Common myeloid progenitor, CD34-positive (primary cell): ENCODE data around the gene KLHL26.

ENCODE experiments used
- CTCF ChIA-PET: fragments of 350-600 bp; sonication (Branson Sonifier 250); formaldehyde crosslinking; loops from one replicate; lab custom pipeline; 2021; ENCODE audit warnings: antibody characterized with exemption; lab: Charles Lee
- POLR2A ChIA-PET: fragments of 350-600 bp; sonication (Branson Sonifier 250); formaldehyde crosslinking; loops from one replicate; lab custom pipeline; 2021; ENCODE audit warnings: antibody characterized with exemption; lab: Charles Lee
- DNase-seq, 3 donors: peaks; one replicate each; pipeline versions ENCODE4 v3.0.0 to v3.0.0-alpha.2; 2013
- H3K27ac ChIP-seq, 2 experiments: 1 replicate in 1 of 2; 2 replicates in 1 of 2; pipeline ENCODE4 v1.7.0; 2013; ENCODE audit warnings: inconsistent platforms in 2 of 2, low read length in 2 of 2, mild to moderate bottlenecking in 2 of 2, low read depth in 1 of 2, moderate library complexity in 1 of 2; ENCODE audit not compliant: severe bottlenecking in 2 of 2, insufficient read depth in 1 of 2, poor library complexity in 1 of 2
- H3K27me3 ChIP-seq, 5 experiments: replicated peaks in 2 of 5; 1 replicate in 3 of 5; 2 replicates in 2 of 5; pipeline versions ENCODE4 v1.6.1 to v1.7.0; 2013; ENCODE audit warnings: low read length in 4 of 5, mild to moderate bottlenecking in 2 of 5, moderate library complexity in 2 of 5, inconsistent platforms in 1 of 5; ENCODE audit not compliant: insufficient read depth in 5 of 5, control insufficient read depth in 4 of 5
- H3K36me3 ChIP-seq, 4 experiments: 1 replicate in 2 of 4; 2 replicates in 2 of 4; pipeline versions ENCODE4 v1.6.1 to v1.7.0; 2013; ENCODE audit warnings: low read length in 3 of 4, control low read depth in 1 of 4, mild to moderate bottlenecking in 1 of 4; ENCODE audit not compliant: control insufficient read depth in 4 of 4, insufficient read depth in 4 of 4
- H3K4me1 ChIP-seq, 4 experiments: 1 replicate in 3 of 4; 2 replicates in 1 of 4; pipeline versions ENCODE4 v1.6.1 to v1.7.1; 2013; ENCODE audit warnings: low read length in 3 of 4, mild to moderate bottlenecking in 3 of 4, control low read depth in 1 of 4, inconsistent platforms in 1 of 4, moderate library complexity in 1 of 4; ENCODE audit not compliant: control insufficient read depth in 4 of 4, insufficient read depth in 4 of 4; ENCODE audit errors: control extremely low read depth in 1 of 4
- H3K4me3 ChIP-seq, 7 experiments: 1 replicate in 4 of 7; 2 replicates in 3 of 7; pipeline versions ENCODE4 v1.5.1 to v1.7.0; 2013; ENCODE audit warnings: mild to moderate bottlenecking in 7 of 7, low read length in 6 of 7, moderate library complexity in 6 of 7, inconsistent platforms in 2 of 7, low read depth in 2 of 7, control low read depth in 1 of 7; ENCODE audit not compliant: insufficient read depth in 4 of 7, control insufficient read depth in 1 of 7; ENCODE audit errors: extremely low read depth in 1 of 7
- H3K9me3 ChIP-seq, 5 experiments: 1 replicate in 4 of 5; 2 replicates in 1 of 5; pipeline versions ENCODE4 v1.6.1 to v1.7.1; 2013; ENCODE audit warnings: low read length in 4 of 5, mild to moderate bottlenecking in 2 of 5, inconsistent platforms in 1 of 5, low read depth in 1 of 5, moderate library complexity in 1 of 5; ENCODE audit not compliant: control insufficient read depth in 4 of 5, insufficient read depth in 2 of 5; ENCODE audit errors: control extremely low read depth in 1 of 5
- WGBS: methylation state at CpG from one replicate; pipeline ENCODE4 v1.1.5; 2013; ENCODE audit not compliant: insufficient coverage; 5-methylcytosine and 5-hydroxymethylcytosine counted together

Gene KLHL26

DNA sequence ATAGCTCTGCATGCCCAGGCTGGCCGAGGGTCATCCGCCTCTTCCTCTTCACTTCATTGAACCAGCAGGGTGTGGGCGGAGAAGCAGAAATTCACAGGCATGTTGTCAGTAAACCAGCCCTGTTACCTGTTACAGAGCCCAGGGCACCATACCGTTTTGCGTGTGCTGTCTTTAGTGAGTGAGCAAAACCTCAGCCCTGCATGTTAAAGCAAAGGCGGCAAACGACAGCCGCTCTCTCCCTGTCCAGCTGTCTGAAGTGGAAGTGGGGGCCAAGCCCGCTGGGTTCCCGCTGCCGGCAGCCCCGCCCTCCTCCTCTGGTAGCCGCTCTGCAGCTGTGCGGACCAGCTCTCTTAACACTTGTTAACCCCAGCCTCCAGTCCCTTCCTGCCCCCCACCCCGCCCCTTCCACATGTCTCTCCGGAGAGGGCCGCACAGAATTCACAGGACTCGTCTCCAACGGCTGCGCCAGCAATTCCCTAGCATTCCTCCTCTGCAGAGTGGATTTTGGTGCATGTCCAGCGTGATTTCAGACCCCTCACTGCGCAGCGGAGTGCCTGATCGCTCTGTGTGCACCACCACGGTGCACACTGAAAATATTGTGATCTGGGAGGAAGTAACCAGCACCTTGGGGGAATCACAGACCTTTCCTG lies 12.7 kb downstream of the KLHL26 start:
- peak in 2 of 3 donors; percentile 69 to 79 for DNase-seq
- Histone ChIP-seq H3K27me3 (no peaks in the 10 kb centered on the region), H3K9me3 (no peaks in the 10 kb centered on the region), H3K4me1 (peaks cover 0 to 47% (median 38%) of the 10 kb centered on the region in 4 experiments), H3K4me3 (peak overlapping the region in 6 of 7 experiments; percentile 4 to 68 (median 46)), H3K36me3 (peaks cover 0 to 5% (median under 1%) of the 10 kb centered on the region in 4 experiments), H3K27ac (no peak overlapping the region)
- ChIA-PET POLR2A (interaction anchor here (0.6 kb wide), 1 partner anchor 15 kb away, joined by 3 read pairs; no protein-coding TSS in a partner anchor), CTCF (interaction anchor here (2.1 kb wide), 1 partner anchor 56 kb away, joined by 6 read pairs; no protein-coding TSS in a partner anchor)
- WGBS = under 1% methylated on average over 21 of the region's 25 CpGs

DNA sequence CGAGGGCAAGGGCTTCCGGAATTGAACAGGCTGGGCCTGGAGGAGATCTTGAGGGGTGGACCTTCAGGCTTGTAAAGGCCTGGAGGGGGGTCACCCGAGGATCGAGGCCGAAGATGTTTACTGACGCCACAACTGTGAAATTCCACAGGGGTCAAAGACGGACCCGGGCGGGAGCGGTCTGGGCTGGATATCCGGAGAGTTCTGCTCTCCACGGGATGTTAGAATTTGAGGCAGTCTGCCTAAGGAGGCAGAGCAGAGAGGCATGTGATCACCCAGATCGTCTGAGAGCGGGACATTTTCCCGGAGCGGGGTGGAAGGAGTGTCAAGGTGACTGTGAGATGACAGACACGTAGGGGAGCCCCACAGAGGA lies 13.2 kb downstream of the KLHL26 start:
- 15% methylated on average over 16 of the region's 17 CpGs for WGBS
- POLR2A ChIA-PET = no interaction called here
- Histone ChIP-seq H3K4me3 (peak overlapping the region in 5 of 7 experiments; percentile 24 to 68 (median 52)), H3K27ac (no peak overlapping the region), H3K27me3 (no peaks in the 10 kb centered on the region), H3K4me1 (peaks cover 0 to 42% (median 33%) of the 10 kb centered on the region in 4 experiments), H3K9me3 (no peaks in the 10 kb centered on the region), H3K36me3 (peaks cover 0 to 5% (median under 1%) of the 10 kb centered on the region in 4 experiments)
- no peak for DNase-seq
- CTCF ChIA-PET = no interaction called here

DNA sequence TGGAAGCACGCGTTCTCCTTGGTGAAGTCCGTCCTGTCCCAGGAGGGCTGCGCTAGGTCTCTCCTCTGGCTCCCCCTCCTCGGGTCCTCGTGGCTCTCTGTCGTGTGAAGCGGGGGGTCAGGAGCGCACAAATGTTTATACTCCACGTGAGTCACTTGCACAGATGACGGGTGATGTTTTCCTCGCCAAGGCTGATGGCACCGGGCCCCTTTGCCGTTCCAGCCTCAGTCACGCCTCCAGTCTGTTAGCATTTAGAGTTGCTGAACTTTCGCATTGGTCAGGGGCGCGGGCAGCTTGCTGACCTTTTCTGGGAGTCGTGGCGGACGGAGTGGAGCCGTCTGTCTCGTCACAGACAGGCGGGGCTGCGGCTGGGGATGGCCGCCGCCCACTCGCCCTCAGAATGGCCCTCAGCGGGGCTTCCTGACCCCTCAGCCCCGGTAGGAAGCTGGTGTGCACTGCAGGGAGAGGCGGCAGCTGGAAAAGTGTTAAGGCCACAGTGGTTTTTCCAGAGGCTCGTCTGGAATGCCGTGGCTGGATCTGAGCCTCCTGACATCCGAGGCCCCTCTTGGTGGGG lies 13.7 kb downstream of the KLHL26 start:
- 94% methylated on average over 32 of the region's 34 CpGs for WGBS
- no peak for DNase-seq
- ChIA-PET POLR2A (no interaction called here), CTCF (no interaction called here)
- H3K27ac ChIP-seq = no peak overlapping the region
- no peaks in the 10 kb centered on the region for H3K9me3 ChIP-seq
- peaks cover 0 to 5% (median under 1%) of the 10 kb centered on the region in 4 experiments for H3K36me3 ChIP-seq
- no peaks in the 10 kb centered on the region for H3K27me3 ChIP-seq
- peaks cover 0 to 38% (median 29%) of the 10 kb centered on the region in 4 experiments for H3K4me1 ChIP-seq
- no peak overlapping the region for H3K4me3 ChIP-seq

DNA sequence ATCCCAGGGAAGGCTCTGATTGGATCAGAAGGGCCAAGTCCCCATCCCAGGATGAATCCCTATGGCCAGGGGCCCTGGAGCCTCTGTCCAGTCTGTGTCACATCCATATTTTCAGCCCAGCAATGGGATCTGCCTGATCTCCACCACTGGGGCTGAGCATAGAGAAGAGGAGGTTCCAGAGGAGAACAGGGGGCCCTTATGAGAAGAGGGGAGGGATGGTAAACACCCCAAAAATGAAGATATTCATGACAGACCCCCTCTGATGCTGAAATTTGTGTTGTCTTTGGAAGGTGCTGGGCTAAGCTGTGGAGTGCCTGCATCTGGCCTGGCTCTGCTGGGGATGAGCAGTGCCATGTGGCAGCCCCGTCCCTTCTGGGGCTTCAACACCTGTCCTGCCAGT lies 14.5 kb downstream of the KLHL26 start:
- Histone ChIP-seq H3K36me3 (peaks cover 0 to 5% (median under 1%) of the 10 kb centered on the region in 4 experiments), H3K9me3 (no peaks in the 10 kb centered on the region), H3K4me1 (peaks cover 0 to 38% (median 29%) of the 10 kb centered on the region in 4 experiments), H3K4me3 (no peak overlapping the region), H3K27ac (no peak overlapping the region), H3K27me3 (no peaks in the 10 kb centered on the region)
- 100% methylated on average over 1 of the region's 1 CpG for WGBS
- no peak for DNase-seq
- POLR2A ChIA-PET = no interaction called here
- CTCF ChIA-PET = no interaction called here

DNA sequence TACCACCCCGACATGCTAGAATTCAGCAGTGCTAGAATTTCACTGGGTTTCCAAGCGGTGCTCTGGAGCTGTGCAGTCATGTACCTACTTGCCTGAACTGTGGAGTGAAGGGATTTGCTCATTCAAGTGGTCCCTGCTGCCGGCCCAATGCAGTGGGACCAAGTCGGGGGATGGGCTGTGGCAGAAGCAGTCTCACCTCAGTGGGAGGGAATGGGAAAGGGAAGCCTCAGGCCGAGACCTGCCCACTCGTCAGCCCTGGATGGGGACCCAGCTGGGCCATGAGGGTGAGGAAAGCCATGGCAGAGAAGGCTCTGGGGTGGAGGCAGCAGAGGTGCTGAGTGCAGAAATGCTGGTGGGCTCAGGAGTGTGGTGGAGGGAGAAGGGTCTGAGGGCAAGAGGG lies 14.9 kb downstream of the KLHL26 start:
- 98% methylated on average over 6 of the region's 6 CpGs for WGBS
- H3K27ac ChIP-seq = no peak overlapping the region
- no peak overlapping the region for H3K4me3 ChIP-seq
- no peaks in the 10 kb centered on the region for H3K9me3 ChIP-seq
- H3K36me3 ChIP-seq = peaks cover 0 to 5% (median under 1%) of the 10 kb centered on the region in 4 experiments
- no peak for DNase-seq
- CTCF ChIA-PET = no interaction called here
- peaks cover 0 to 38% (median 29%) of the 10 kb centered on the region in 4 experiments for H3K4me1 ChIP-seq
- POLR2A ChIA-PET = no interaction called here
- H3K27me3 ChIP-seq = no peaks in the 10 kb centered on the region

DNA sequence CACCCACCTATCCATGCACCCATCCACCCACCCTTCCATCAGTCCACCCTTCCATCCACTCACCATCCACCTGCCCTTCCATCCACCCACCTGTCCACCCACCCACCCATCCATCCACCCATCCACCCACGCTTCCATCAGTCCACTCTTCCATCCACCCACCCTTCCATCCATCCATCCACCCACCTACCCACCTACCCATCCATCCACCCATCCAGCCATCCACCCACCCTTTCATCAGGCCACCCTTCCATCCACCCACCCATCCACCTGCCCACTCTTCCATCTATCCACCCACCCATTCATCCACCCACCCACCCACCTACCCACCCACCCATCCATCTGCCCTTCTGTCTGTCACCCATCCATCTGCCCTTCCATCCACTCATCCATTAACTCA lies 17.0 kb downstream of the KLHL26 start:
- no CpG with 5 or more reads among the region's 1 CpG for WGBS
- no peaks in the 10 kb centered on the region for H3K27me3 ChIP-seq
- H3K36me3 ChIP-seq = peaks cover 0 to 5% (median 0%) of the 10 kb centered on the region in 4 experiments
- H3K9me3 ChIP-seq = no peaks in the 10 kb centered on the region
- no peak overlapping the region for H3K27ac ChIP-seq
- DNase-seq = no peak
- H3K4me1 ChIP-seq = peaks cover under 1 to 32% (median 22%) of the 10 kb centered on the region in 4 experiments
- CTCF ChIA-PET = interaction anchor here (0.6 kb wide), 1 partner anchor 10 kb away, joined by 3 read pairs; no protein-coding TSS in a partner anchor
- POLR2A ChIA-PET = no interaction called here
- H3K4me3 ChIP-seq = no peak overlapping the region

DNA sequence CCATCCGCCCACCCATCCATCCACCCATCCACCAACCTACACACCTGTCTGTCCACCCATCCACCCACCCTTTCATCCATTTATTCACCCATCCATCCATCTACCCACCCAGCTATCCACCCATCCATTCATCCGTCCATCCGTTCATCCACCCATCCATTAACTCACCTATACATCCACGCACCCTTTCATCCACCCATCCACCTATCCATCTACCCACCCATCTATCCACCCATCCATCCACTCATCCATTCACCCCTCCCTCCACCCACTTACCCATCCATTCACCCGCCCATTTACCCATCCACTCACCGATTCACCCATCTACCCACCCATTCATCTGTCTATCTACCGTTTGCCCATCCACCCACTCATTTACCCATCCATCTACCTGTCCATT lies 17.6 kb downstream of the KLHL26 start:
- CTCF ChIA-PET = interaction anchor here (0.6 to 1.0 kb wide), 2 partner anchors 10 to 22 kb away, joined by 3 to 5 read pairs; no protein-coding TSS in a partner anchor
- WGBS = 96% methylated on average over 7 of the region's 7 CpGs
- Histone ChIP-seq H3K4me3 (no peak overlapping the region), H3K36me3 (peaks cover 0 to 5% (median 0%) of the 10 kb centered on the region in 4 experiments), H3K27ac (no peak overlapping the region), H3K27me3 (no peaks in the 10 kb centered on the region), H3K4me1 (peaks cover 3 to 32% (median 22%) of the 10 kb centered on the region in 4 experiments), H3K9me3 (no peaks in the 10 kb centered on the region)
- POLR2A ChIA-PET = interaction anchor here (0.6 kb wide), 1 partner anchor 299 kb away, joined by 3 read pairs; no protein-coding TSS in a partner anchor
- DNase-seq = no peak
